ENCODE results near the gene BPIFB4. TPM values are rescaled to one million over a fixed set of nuclear protein-coding genes. Genes with fewer than 3 reads are reported as not detected.

BPIFB4 gene
- total and polyA plus RNA-seq, 2 of the 4 experiments (the other 2 are of a cell fraction) = not detected

DNA sequence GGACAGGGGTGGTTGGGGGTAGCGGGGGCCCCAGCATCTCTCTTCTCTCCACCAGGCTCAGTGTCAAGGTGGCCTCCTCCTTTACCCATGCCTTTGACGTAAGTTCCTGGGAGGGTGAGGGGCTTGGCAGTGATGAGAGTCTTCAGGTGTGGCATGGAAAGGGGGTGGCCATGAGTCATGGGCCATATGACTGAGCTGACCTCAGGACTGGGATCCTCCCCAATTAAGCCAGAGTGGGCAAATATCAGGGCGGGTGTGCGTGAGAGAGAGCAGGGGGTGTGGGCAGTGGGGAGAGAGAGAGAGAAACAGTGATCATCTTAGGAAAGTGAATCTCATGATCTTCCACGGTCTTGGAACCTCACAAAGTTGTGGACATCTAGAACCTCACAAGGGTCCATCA is 8.2 kb upstream of the BPIFB4 start:
- Histone ChIP-seq H2BK120ac (ENCODE audit: low read depth, low read length) (no peak overlapping the region), H3K4me3 (ENCODE audit: insufficient read depth, low read depth, low read length) (no peak overlapping the region), H3K27ac (ENCODE audit: insufficient read depth, low read length) (no peak overlapping the region), H2AK9ac (replicated peaks; ENCODE audit: low read depth, low read length, poor library complexity) (no peak overlapping the region), H3K14ac (replicated peaks; ENCODE audit: low read depth, low read length) (no peak overlapping the region), H3K4me1 (ENCODE audit: control insufficient read depth, insufficient read depth, low read length) (no peaks in the 10 kb centered on the region), H3K4me2 (ENCODE audit: low read depth, low read length) (no peak overlapping the region), H4K5ac (ENCODE audit: low read depth, low read length) (no peak overlapping the region), H3K9me1 (ENCODE audit: insufficient read depth, low read length) (no peaks in the 10 kb centered on the region), H2BK5ac (ENCODE audit: low read depth, low read length, poor library complexity, severe bottlenecking) (no peak overlapping the region), H3K79me1 (ENCODE audit: low read depth in 1 of 2, low read length in 2 of 2) (no peaks in the 10 kb centered on the region), H4K20me1 (ENCODE audit: insufficient read depth, low read length) (no peaks in the 10 kb centered on the region; the same call in 1 of the 2 replicates), H3K56ac (ENCODE audit: extremely low read depth, insufficient read depth, low read length) (no peak overlapping the region), H4K91ac (ENCODE audit: insufficient read depth, low read depth, low read length) (no peak overlapping the region), H3K27me3 (ENCODE audit: control insufficient read depth, insufficient read depth, low read length) (peaks cover 17% of the 10 kb centered on the region), H4K8ac (ENCODE audit: low read depth in 2 of 2, low read length in 2 of 2) (no peak overlapping the region), H2BK15ac (ENCODE audit: low read depth, low read length) (no peak overlapping the region), H3K9ac (ENCODE audit: low read depth, low read length) (no peak overlapping the region), H3K4ac (ENCODE audit: low read depth, low read length) (no peak overlapping the region), H3K23ac (ENCODE audit: low read depth, low read length) (no peak overlapping the region), H2AFZ (replicated peaks; ENCODE audit: low read length, poor library complexity) (no peak overlapping the region), H2BK20ac (ENCODE audit: low read depth, low read length) (no peak overlapping the region), H3K9me3 (ENCODE audit: control insufficient read depth, insufficient read depth, low read length) (no peaks in the 10 kb centered on the region), H3K36me3 (ENCODE audit: control insufficient read depth, insufficient read depth, low read length) (no peaks in the 10 kb centered on the region), H3K18ac (ENCODE audit: low read depth, low read length) (no peak overlapping the region), H2AK5ac (ENCODE audit: low read depth, low read length) (no peak overlapping the region)
- in situ Hi-C loops (cut with MboI; ENCODE audit: low sequenced_read_pairs) (no loop called here), intact Hi-C loops (cut with micrococcal nuclease) (no loop called here), dilution Hi-C loops (cut with HindIII; ENCODE audit: low sequenced_read_pairs, unreplicated experiment) (no loop called here)
- ChIA-PET POLR2A (ENCODE audit: unreplicated experiment) (no interaction called here), CTCF (no interaction called here)
- TF ChIP-seq SMC3 (IDR thresholded peaks at IDR 0.05; ENCODE audit: low read depth, low read length) = no peak
- no peak for TF ChIP-seq RFX5 (IDR thresholded peaks at IDR 0.05; ENCODE audit: low read depth, low read length)
- no peak for TF ChIP-seq BHLHE40 (IDR thresholded peaks at IDR 0.05; ENCODE audit: low read depth, low read length)
- TF ChIP-seq, protein P1, sequence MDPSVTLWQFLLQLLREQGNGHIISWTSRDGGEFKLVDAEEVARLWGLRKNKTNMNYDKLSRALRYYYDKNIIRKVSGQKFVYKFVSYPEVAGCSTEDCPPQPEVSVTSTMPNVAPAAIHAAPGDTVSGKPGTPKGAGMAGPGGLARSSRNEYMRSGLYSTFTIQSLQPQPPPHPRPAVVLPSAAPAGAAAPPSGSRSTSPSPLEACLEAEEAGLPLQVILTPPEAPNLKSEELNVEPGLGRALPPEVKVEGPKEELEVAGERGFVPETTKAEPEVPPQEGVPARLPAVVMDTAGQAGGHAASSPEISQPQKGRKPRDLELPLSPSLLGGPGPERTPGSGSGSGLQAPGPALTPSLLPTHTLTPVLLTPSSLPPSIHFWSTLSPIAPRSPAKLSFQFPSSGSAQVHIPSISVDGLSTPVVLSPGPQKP (IDR thresholded peaks at IDR 0.05; ENCODE audit: borderline replicate concordance, low read depth, low read length) = no peak
- TF ChIP-seq MXI1 (IDR thresholded peaks at IDR 0.05; ENCODE audit: borderline replicate concordance, low read depth, low read length) = no peak
- TF ChIP-seq, protein P2, sequence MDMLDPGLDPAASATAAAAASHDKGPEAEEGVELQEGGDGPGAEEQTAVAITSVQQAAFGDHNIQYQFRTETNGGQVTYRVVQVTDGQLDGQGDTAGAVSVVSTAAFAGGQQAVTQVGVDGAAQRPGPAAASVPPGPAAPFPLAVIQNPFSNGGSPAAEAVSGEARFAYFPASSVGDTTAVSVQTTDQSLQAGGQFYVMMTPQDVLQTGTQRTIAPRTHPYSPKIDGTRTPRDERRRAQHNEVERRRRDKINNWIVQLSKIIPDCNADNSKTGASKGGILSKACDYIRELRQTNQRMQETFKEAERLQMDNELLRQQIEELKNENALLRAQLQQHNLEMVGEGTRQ (IDR thresholded peaks at IDR 0.05; ENCODE audit: low read depth, low read length) = no peak
- no peak for TF ChIP-seq CHD1 (IDR thresholded peaks at IDR 0.05; ENCODE audit: low read depth, low read length)
- no peak for TF ChIP-seq NFE2L2 (IDR thresholded peaks at IDR 0.05; ENCODE audit: low read depth, low read length)
- TF ChIP-seq, protein P3, sequence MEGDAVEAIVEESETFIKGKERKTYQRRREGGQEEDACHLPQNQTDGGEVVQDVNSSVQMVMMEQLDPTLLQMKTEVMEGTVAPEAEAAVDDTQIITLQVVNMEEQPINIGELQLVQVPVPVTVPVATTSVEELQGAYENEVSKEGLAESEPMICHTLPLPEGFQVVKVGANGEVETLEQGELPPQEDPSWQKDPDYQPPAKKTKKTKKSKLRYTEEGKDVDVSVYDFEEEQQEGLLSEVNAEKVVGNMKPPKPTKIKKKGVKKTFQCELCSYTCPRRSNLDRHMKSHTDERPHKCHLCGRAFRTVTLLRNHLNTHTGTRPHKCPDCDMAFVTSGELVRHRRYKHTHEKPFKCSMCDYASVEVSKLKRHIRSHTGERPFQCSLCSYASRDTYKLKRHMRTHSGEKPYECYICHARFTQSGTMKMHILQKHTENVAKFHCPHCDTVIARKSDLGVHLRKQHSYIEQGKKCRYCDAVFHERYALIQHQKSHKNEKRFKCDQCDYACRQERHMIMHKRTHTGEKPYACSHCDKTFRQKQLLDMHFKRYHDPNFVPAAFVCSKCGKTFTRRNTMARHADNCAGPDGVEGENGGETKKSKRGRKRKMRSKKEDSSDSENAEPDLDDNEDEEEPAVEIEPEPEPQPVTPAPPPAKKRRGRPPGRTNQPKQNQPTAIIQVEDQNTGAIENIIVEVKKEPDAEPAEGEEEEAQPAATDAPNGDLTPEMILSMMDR (conservative IDR thresholded peaks at IDR 0.05; ENCODE audit: low read depth, low read length) = no peak
- no peak for TF ChIP-seq MAZ (IDR thresholded peaks at IDR 0.05; ENCODE audit: borderline replicate concordance, low read depth, low read length)
- no peak for TF ChIP-seq MAFK (IDR thresholded peaks at IDR 0.05; ENCODE audit: low read depth, low read length)
- TF ChIP-seq RAD21 (IDR thresholded peaks at IDR 0.05; ENCODE audit: low read length) = no peak
- TF ChIP-seq FOS (IDR thresholded peaks at IDR 0.05; ENCODE audit: low read depth, low read length) = no peak
- no peak for TF ChIP-seq CEBPB (IDR thresholded peaks at IDR 0.05; ENCODE audit: low read depth, low read length)
- no peak for TF ChIP-seq RCOR1 (IDR thresholded peaks at IDR 0.05; ENCODE audit: insufficient replicate concordance, low read length)
- no peak for TF ChIP-seq POLR2A (IDR thresholded peaks at IDR 0.05; ENCODE audit: low read depth, low read length)
- BruUV-seq (replicated peaks) = no TSS peak
- DNase-seq (no peak), ATAC-seq (ENCODE audit: low read depth) (no peak)
- WGBS, 2 experiments (ENCODE audit: extremely low coverage in 2 of 2, insufficient read length in 1 of 2) = no CpG with 5 or more reads among the region's 5 CpGs

Data from IMR-90 (cell line).